Fibroblast of lung (primary cell): ENCODE data around the gene CDKAL1.

ENCODE experiments used
- CTCF ChIP-seq, 2 donors: IDR thresholded peaks in 1 of 2; conservative IDR thresholded peaks in 1 of 2; 1 replicate in 1 of 2; 2 replicates in 1 of 2; pipeline ENCODE4 v1.5.1; 2011 to 2012; ENCODE audit warnings: low read length in 2 of 2, control low read depth in 1 of 2, inconsistent platforms in 1 of 2, low read depth in 1 of 2, mild to moderate bottlenecking in 1 of 2
- EZH2 ChIP-seq: IDR thresholded peaks from 2 replicates; pipeline ENCODE4 v1.5.1; 2012; ENCODE audit warnings: low read length, control low read depth, mild to moderate bottlenecking; ENCODE audit errors: missing control alignments

- TF ChIP-seq EZH2: no peak
- TF ChIP-seq CTCF (conservative IDR thresholded peaks at IDR 0.05 in 1 of 2, IDR thresholded peaks at IDR 0.05 in 1 of 2; ENCODE audit: low read depth in 1 of 2, low read length in 2 of 2): no peak
Measured at GRCh38 chr6:20584100-20584731, 50.0 kb downstream of the CDKAL1 start.
